Testis (tissue), 2 donors: ENCODE data around the gene MATR3.
"Not testable (repeated sequence)": the region's sequence is repeated elsewhere in the genome, so short reads cannot be mapped to it uniquely, and the experiment has no call there.

Source experiments
- POLR2A ChIP-seq: fragments of 450-650 bp; IDR thresholded peaks from one replicate; pipeline ENCODE4 v1.6.1; 2017; ENCODE audit warnings: antibody characterized with exemption, mild to moderate bottlenecking, moderate library complexity
- TF ChIP-seq, protein P1 (sequence below), 3 experiments: fragments of 450-650 bp in 2 of 3; fragments of 200-600 bp in 1 of 3; sonication (generic) in 1 of 3; IDR thresholded peaks; one replicate each; pipeline ENCODE4 v1.5.1; 2016 to 2019; ENCODE audit warnings: antibody characterized with exemption in 3 of 3, mild to moderate bottlenecking in 2 of 3, moderate library complexity in 1 of 3

DNA sequence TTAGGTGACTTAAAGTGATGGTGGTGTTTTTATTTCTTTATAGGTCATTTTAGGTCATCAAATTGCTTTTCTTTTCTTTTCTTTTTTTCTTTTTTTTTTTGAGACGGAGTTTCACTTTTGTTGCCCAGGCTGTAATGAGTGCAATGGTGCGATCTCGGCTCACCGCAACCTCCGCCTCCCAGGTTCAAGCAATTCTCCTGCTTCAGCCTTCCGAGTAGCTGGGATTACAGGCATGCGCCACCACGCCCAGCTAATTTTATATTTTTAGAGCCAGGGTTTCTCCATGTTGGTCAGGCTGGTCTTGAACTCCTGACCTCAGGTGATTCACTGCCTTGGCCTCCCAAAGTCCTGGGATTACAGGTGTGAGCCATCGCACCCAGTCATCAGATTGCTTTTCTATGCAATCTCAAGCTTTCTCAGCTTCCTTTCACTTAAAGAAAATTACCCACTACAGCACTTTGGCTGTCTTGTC is 17.2 kb downstream of the MATR3 start:
- TF ChIP-seq, protein P1, sequence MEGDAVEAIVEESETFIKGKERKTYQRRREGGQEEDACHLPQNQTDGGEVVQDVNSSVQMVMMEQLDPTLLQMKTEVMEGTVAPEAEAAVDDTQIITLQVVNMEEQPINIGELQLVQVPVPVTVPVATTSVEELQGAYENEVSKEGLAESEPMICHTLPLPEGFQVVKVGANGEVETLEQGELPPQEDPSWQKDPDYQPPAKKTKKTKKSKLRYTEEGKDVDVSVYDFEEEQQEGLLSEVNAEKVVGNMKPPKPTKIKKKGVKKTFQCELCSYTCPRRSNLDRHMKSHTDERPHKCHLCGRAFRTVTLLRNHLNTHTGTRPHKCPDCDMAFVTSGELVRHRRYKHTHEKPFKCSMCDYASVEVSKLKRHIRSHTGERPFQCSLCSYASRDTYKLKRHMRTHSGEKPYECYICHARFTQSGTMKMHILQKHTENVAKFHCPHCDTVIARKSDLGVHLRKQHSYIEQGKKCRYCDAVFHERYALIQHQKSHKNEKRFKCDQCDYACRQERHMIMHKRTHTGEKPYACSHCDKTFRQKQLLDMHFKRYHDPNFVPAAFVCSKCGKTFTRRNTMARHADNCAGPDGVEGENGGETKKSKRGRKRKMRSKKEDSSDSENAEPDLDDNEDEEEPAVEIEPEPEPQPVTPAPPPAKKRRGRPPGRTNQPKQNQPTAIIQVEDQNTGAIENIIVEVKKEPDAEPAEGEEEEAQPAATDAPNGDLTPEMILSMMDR (IDR thresholded peaks at IDR 0.05): not testable (repeated sequence)
- TF ChIP-seq POLR2A: not testable (repeated sequence)
